Mammary epithelial cell (primary cell): ENCODE measurements around the gene DONSON.

ENCODE experiments used
- CTCF ChIP-seq, 2 donors: IDR thresholded peaks in 1 of 2; conservative IDR thresholded peaks in 1 of 2; 2 replicates each; pipeline ENCODE4 v1.5.1; 2011 to 2012; ENCODE audit warnings: inconsistent platforms in 2 of 2, low read length in 2 of 2, mild to moderate bottlenecking in 2 of 2, control low read depth in 1 of 2, low read depth in 1 of 2; ENCODE audit not compliant: insufficient read depth in 1 of 2; ENCODE audit errors: extremely low read depth in 1 of 2
- EZH2 ChIP-seq: IDR thresholded peaks from 2 replicates; pipeline ENCODE4 v1.6.1; 2012; ENCODE audit warnings: low read length, inconsistent platforms, borderline replicate concordance

- TF ChIP-seq CTCF (conservative IDR thresholded peaks at IDR 0.05 in 1 of 2, IDR thresholded peaks at IDR 0.05 in 1 of 2; ENCODE audit: extremely low read depth in 1 of 2, insufficient read depth in 1 of 2, low read depth in 1 of 2, low read length in 2 of 2) (no peak), EZH2 (no peak)
Observed at GRCh38 chr21:33544451-33545195, 43.9 kb downstream of the DONSON start.
